Measurements from ENCODE around the gene TOX3.

- no peak for TF ChIP-seq CTCF (IDR thresholded peaks at IDR 0.05)
- no peak for TF ChIP-seq POLR2A (IDR thresholded peaks at IDR 0.05)
Observed at GRCh38 chr16:52500963-52501362, 46.0 kb downstream of the TOX3 start.

All from heart left ventricle (tissue), 13 donors.